HG02623 (cell line): ENCODE measurements around the gene MRPS35.
"Not testable (repeated sequence)": the region's sequence is repeated elsewhere in the genome, so short reads cannot be mapped to it uniquely, and the experiment has no call there.

Experiments used
- ATAC-seq: cut with Tn5 transposase; IDR thresholded peaks from one replicate; pipeline ENCODE4 v1.9.1; 2021; ENCODE audit warnings: moderate library complexity; ENCODE audit not compliant: unreplicated experiment

MRPS35 gene

GRCh38 chr12:27707216-27707615 is 3.4 kb upstream of the MRPS35 start:
- no peak for ATAC-seq

GRCh38 chr12:27709212-27709931 is 1.3 kb upstream of the MRPS35 start:
- no peak for ATAC-seq

DNA sequence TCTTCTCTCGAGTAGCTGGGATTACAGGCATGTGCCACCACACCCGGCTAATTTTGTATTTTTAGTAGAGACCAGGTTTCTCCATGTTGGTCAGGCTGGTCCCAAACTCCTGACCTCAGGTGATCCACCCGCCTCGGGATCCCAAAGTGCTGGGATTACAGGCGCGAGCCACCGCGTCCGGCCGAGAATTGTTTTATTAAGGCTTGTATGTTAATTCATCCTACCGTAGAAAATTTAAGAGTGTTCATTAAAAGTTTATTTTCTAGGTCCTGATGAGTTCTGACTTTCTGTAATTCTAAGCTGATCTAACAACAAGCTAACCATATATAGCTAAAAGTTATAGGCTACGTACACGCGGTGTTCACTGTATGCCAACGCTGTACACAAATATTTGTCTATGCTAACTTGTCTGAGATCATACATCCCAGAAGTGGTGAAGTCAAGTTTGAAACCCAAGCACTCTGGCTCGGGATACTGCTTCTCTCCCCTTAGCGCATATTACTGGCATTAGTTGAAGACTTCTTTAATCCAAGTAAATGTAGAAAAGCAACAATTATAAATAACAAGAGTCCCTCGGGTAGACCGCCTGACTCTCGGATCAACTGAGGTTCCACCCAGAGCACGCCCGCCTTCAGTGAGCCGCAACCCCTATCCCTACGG is 570 bp upstream of the MRPS35 start:
- peak; percentile 34 for ATAC-seq

GRCh38 chr12:27711317-27711682 is 668 bp downstream of the MRPS35 start:
- no peak for ATAC-seq

DNA sequence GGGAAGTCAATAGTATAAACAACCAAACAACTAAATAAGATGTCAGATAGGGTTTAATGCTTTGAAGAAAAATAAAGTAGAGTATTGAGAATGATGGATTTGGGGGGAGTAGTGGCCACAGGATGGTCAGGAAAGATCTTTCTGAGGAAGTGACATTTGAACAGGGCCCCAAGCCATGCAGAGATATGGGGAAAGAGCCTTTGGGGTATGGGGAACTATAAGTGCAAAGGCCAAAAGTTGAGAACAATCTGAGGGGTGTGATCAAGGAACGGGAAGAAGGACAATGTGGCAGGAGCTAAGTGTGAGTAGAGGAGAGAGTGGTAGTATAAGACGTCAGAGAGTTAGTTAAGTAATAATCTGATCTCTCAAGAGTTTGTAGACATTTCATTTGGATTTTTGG is 1.3 kb downstream of the MRPS35 start:
- ATAC-seq: no peak

GRCh38 chr12:27723212-27723611 is 12.6 kb downstream of the MRPS35 start:
- ATAC-seq: no peak

DNA sequence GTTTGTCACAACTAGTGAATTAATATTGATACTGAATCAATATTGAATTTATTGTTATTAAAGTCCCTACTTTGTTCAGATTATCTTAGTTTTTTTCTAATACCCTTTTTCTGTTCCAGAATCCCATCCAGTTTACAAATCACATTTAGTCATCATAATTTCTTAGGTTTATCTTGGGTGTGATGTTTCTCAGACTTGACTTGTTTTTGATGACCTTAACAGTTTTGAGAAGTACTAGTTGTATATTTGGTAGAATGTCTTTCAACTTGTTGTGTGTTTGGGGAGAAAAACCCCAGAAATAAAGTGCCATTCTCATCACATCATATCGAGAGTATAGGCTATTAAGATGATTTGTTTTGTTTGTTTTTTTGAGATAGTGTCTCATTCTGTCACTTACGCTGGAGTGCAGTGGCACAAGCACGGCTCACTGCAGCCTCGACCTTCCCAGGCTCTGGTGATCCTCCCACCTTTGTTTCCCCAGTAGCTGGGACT is 19.5 kb downstream of the MRPS35 start:
- ATAC-seq: no peak

- ATAC-seq: no peak
Measured at GRCh38 chr12:27732281-27732680, 21.6 kb downstream of the MRPS35 start.

- ATAC-seq: peak; percentile 60
Measured at GRCh38 chr12:27733052-27733656, 22.5 kb downstream of the MRPS35 start.

GRCh38 chr12:27733791-27734190 is 23.2 kb downstream of the MRPS35 start:
- ATAC-seq: no peak

GRCh38 chr12:27734321-27734720 is 23.7 kb downstream of the MRPS35 start:
- not testable (repeated sequence) for ATAC-seq

- ATAC-seq: no peak
Measured at GRCh38 chr12:27743601-27744000, 33.0 kb downstream of the MRPS35 start.

DNA sequence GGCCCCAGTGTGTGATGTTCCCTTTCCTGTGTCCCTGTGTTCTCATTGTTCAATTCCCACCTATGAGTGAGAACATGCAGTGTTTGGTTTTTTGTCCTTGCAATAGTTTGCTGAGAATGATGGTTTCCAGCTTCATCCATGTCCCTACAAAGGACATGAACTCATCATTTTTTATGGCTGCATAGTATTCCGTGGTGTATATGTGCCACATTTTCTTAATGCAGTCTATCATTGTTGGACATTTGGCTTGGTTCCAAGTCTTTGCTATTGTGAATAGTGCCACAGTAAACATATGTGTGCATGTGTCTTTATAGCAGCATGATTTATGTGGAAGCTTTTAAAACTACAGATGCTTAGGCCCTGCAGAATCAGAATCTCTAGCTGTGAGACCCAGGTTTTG is 35.1 kb downstream of the MRPS35 start:
- not testable (repeated sequence) for ATAC-seq

DNA sequence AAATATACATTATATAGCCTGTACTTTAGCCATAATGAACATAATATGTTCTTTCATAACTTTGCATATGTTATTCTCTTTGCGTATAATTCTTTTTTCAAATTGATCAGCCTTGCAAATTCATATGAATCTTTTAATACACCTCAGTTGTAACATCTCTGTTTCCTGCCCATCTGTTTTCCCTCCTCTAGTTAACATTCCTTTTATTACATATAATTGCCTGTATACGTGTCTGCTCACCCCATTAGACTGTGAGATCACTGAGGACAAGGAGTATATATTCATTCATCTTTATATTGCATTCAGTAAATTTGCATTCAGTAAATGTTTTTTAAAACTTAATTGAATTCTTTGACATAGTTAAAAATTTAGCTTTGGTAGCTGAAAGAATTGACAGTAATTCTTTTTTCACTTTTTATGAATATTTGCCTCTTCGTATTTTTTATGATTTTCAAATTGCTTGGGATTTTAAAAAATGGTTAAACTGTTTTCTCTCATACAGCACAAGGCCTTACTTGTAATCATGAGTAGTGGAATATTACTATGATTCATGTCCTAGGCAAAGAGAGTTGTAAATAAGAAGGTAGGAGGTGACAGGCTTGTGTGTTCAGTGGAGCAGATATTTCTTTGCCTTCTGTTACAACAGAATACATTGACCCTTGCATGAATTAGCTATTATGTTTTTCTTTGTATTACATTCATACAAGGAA is 36.6 kb downstream of the MRPS35 start:
- no peak for ATAC-seq

DNA sequence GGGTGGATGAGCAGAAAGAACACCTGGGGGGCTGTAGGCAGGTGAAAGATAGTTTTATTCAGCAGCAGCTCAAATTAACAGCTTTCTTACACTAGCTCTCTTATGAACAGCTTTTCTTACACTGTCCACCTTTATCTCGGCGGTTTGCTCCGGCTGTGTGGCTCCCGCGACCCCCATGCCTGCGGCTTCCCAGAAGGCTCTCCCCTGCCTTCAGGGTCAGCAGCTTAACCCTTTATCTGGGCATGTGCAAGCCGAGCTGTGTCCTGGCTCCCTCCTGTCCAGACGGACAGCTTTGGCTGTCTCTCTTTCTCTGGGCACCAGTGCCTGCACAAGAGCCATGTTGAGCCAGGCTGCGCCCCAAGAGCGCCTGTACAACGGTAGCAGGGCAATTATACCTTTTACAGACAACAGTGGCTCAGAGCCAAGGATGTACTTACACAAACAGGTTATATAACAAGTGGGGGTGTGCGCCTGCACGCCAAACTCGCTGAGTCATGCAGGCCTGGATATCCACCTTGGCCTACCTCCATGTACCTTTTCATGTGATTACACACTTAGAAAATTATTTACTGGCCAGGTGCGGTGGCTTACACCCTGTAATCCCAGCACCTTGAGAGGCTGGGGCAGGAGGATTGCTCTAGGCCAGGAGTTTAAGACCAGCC is 40.9 kb downstream of the MRPS35 start:
- no peak for ATAC-seq

GRCh38 chr12:27754795-27755194 is 44.2 kb downstream of the MRPS35 start:
- no peak for ATAC-seq

- ATAC-seq: no peak
Measured at GRCh38 chr12:27756670-27757195, 46.1 kb downstream of the MRPS35 start.

GRCh38 chr12:27762757-27763156 is 52.1 kb downstream of the MRPS35 start:
- no peak for ATAC-seq

DNA sequence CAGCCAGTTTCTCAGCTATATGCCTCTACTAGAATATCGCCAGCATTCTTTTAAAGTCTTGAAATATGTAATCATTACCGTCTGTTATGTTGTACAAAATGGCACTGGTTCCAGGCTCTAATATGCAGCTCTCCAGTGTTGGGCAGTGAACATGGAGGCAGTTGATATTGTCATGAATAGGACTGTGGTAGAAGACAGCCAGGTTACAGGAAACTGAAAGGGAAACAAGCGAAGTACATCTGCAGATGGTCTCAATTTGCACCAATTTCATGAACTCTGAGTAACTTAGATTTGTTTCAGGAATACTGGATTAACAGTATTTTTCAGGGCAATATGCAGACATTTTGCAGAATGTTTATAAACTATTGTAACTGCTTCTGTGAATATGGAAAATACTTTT is 56.0 kb downstream of the MRPS35 start:
- ATAC-seq: no peak

- no peak for ATAC-seq
Measured at GRCh38 chr12:27769142-27769673, 58.6 kb downstream of the MRPS35 start.
